Stimulated activated CD4-positive, alpha-beta T cell treated with anti-CD3 and anti-CD28 coated beads, TNF-alpha, amount 100 ng/mL, for 24 hours (primary cell): ENCODE data around the gene TNIK.

Experiments used
- DNase-seq, 3 experiments: peaks; one replicate each; pipeline ENCODE4 v3.0.0-alpha.2; 2020; ENCODE audit warnings: low read depth in 3 of 3

Gene TNIK

GRCh38 chr3:171190668-171191067, 269.5 kb downstream of the TNIK start:
- DNase-seq, result no peak

GRCh38 chr3:171189394-171190080, 270.7 kb downstream of the TNIK start:
- DNase-seq, result no peak

GRCh38 chr3:171187706-171188290, 272.4 kb downstream of the TNIK start:
- no peak for DNase-seq

GRCh38 chr3:171186817-171187500, 273.2 kb downstream of the TNIK start:
- DNase-seq, result no peak

- no peak for DNase-seq
Observed at GRCh38 chr3:171186383-171186782, 273.8 kb downstream of the TNIK start.

GRCh38 chr3:171185959-171186358, 274.2 kb downstream of the TNIK start:
- no peak for DNase-seq

GRCh38 chr3:171184372-171184771, 275.8 kb downstream of the TNIK start:
- no peak for DNase-seq

GRCh38 chr3:171183042-171183441, 277.2 kb downstream of the TNIK start:
- no peak for DNase-seq

GRCh38 chr3:171181907-171182690, 278.1 kb downstream of the TNIK start:
- DNase-seq, result no peak

- DNase-seq, result no peak
Observed at GRCh38 chr3:171178714-171179113, 281.5 kb downstream of the TNIK start.

- no peak for DNase-seq
Observed at GRCh38 chr3:171177553-171177952, 282.7 kb downstream of the TNIK start.

GRCh38 chr3:171177056-171177455, 283.1 kb downstream of the TNIK start:
- no peak for DNase-seq

GRCh38 chr3:171176244-171176933, 283.8 kb downstream of the TNIK start:
- no peak for DNase-seq

GRCh38 chr3:171175741-171176234, 284.4 kb downstream of the TNIK start:
- no peak for DNase-seq

- DNase-seq, result no peak
Observed at GRCh38 chr3:171173736-171174135, 286.5 kb downstream of the TNIK start.

- DNase-seq, result no peak
Observed at GRCh38 chr3:171172070-171172469, 288.1 kb downstream of the TNIK start.

GRCh38 chr3:171169866-171170265, 290.3 kb downstream of the TNIK start:
- DNase-seq, result no peak

- DNase-seq, result no peak
Observed at GRCh38 chr3:171169443-171169842, 290.8 kb downstream of the TNIK start.

- DNase-seq, result no peak
Observed at GRCh38 chr3:171168551-171168950, 291.7 kb downstream of the TNIK start.

GRCh38 chr3:171168086-171168485, 292.1 kb downstream of the TNIK start:
- DNase-seq, result no peak

- no peak for DNase-seq
Observed at GRCh38 chr3:171165983-171166382, 294.2 kb downstream of the TNIK start.

- no peak for DNase-seq
Observed at GRCh38 chr3:171165499-171165921, 294.7 kb downstream of the TNIK start.
